Stomach (tissue), 4 donors: ENCODE results near the gene PITX2.

ENCODE experiments used
- CTCF ChIP-seq, 7 experiments: fragments of 450-650 bp in 4 of 7; fragments of 200-600 bp in 3 of 7; sonication (generic) in 3 of 7; IDR thresholded peaks; one replicate each; pipeline ENCODE4 v1.5.1; 2016 to 2019; ENCODE audit warnings: antibody characterized with exemption in 7 of 7, control low read depth in 2 of 7, mild to moderate bottlenecking in 1 of 7
- EP300 ChIP-seq: sonication (generic); formaldehyde crosslinking; IDR thresholded peaks from one replicate; pipeline ENCODE4 v1.6.1; 2017; ENCODE audit warnings: antibody characterized with exemption
- POLR2A ChIP-seq, 4 donors: fragments of 450-650 bp; IDR thresholded peaks; one replicate each; pipeline ENCODE4 v1.6.1; 2016; ENCODE audit warnings: antibody characterized with exemption in 4 of 4, control low read depth in 2 of 4, mild to moderate bottlenecking in 1 of 4, moderate library complexity in 1 of 4

GRCh38 chr4:110626532-110627153 lies 3.8 kb upstream of the PITX2 start:
- no peak for TF ChIP-seq CTCF (IDR thresholded peaks at IDR 0.05)
- no peak for TF ChIP-seq POLR2A (IDR thresholded peaks at IDR 0.05)
- TF ChIP-seq EP300: no peak
